Adipocyte (in vitro differentiated cells): ENCODE data around the gene CSMD2.

Source experiments
- DNase-seq: peaks from one replicate; pipeline ENCODE4 v3.0.0-alpha.2; 2015; ENCODE audit warnings: low read depth
- H3K27me3 ChIP-seq: replicated peaks from 2 replicates; pipeline ENCODE4 v1.7.0; 2013; ENCODE audit warnings: mild to moderate bottlenecking, low read length, moderate library complexity; ENCODE audit not compliant: control insufficient read depth, insufficient read depth
- H3K36me3 ChIP-seq: 2 replicates; pipeline ENCODE4 v1.7.0; 2013; ENCODE audit warnings: low read length, mild to moderate bottlenecking, moderate library complexity; ENCODE audit not compliant: control insufficient read depth, insufficient read depth, severe bottlenecking
- H3K4me1 ChIP-seq: 2 replicates; pipeline ENCODE4 v1.7.0; 2013; ENCODE audit warnings: mild to moderate bottlenecking, low read length, moderate library complexity; ENCODE audit not compliant: control insufficient read depth, insufficient read depth
- H3K4me3 ChIP-seq: 2 replicates; pipeline ENCODE4 v1.7.0; 2013; ENCODE audit warnings: mild to moderate bottlenecking, low read length, moderate library complexity
- H3K9ac ChIP-seq: 2 replicates; pipeline ENCODE4 v1.7.0; 2013; ENCODE audit warnings: mild to moderate bottlenecking, low read length, moderate library complexity
- H3K9me3 ChIP-seq: 2 replicates; pipeline ENCODE4 v1.7.0; 2013; ENCODE audit warnings: mild to moderate bottlenecking, low read length, moderate library complexity; ENCODE audit not compliant: control insufficient read depth

Gene CSMD2

DNA sequence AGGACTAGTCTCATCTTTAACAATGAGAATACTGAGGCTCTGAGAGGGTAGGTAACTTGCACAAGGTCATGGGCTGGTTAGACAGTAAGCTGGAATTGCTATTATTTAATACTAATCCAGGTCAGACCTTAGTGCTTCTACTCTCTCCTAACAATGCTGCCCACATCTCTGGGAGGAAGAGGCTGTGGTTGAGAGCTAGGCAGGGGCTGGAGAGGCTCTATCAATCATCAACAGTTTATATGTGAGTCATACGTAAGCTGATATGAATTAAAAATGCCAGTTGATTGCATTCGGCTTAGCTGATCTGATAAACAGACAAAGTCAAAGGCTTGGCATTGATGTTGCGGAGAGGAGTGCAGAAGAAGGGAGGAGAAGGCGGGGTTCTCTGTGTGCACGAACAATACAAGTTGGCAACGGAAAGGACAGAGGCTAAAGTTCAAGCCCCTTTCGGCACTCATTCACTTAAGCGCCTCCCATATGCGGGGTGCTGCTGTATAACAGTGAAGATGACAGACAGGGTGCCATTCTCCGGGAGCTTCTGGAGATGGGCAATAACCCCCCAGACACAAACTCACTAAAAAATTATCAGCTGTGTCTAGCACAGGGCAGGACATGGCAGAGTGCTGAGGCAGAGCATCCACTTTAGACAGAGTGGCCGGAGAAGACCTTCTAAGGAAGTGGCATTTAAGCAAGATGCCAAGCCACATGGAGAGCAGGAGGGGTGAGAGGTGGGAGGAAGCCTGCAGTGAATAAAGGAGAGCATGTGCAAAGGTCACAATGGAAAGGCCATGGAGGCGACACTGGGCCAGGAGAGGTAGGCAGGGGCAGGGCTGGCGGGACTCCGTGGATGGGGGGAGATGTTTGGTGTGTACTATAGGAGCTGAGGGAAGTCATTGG lies 497.4 kb downstream of the CSMD2 start:
- H3K9me3 ChIP-seq: no peaks in the 10 kb centered on the region
- H3K27me3 ChIP-seq: no peaks in the 10 kb centered on the region
- no peak for DNase-seq
- no peak overlapping the region for H3K9ac ChIP-seq
- peaks cover 3% of the 10 kb centered on the region for H3K36me3 ChIP-seq
- no peaks in the 10 kb centered on the region for H3K4me1 ChIP-seq
- H3K4me3 ChIP-seq: no peak overlapping the region

DNA sequence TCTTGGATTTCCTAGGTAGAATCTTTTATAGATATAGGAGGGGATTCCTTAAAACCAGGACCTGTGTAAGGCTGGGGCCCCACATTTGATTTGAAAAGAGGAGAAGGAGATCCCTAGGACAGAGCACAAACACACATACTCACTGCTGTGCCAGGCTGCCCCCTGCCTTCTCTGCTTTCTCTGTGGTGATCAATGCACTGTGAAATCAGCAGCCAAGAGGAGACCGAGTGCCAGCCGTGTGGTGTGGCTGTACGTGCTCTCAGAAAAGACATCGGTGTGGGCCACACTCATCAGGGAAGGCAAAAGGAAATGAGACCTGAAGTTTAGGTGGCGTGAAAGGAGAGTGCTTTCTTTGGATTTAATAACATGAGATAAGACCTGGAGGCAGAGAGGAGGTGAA lies 498.4 kb downstream of the CSMD2 start:
- H3K4me1 ChIP-seq: no peaks in the 10 kb centered on the region
- no peaks in the 10 kb centered on the region for H3K27me3 ChIP-seq
- no peaks in the 10 kb centered on the region for H3K9me3 ChIP-seq
- no peak overlapping the region for H3K4me3 ChIP-seq
- no peak for DNase-seq
- H3K36me3 ChIP-seq: peaks cover 3% of the 10 kb centered on the region
- no peak overlapping the region for H3K9ac ChIP-seq

GRCh38 chr1:33661811-33662454 lies 503.1 kb downstream of the CSMD2 start:
- no peak for DNase-seq
- H3K4me1 ChIP-seq: no peaks in the 10 kb centered on the region
- no peak overlapping the region for H3K9ac ChIP-seq
- no peaks in the 10 kb centered on the region for H3K9me3 ChIP-seq
- no peaks in the 10 kb centered on the region for H3K27me3 ChIP-seq
- H3K4me3 ChIP-seq: no peak overlapping the region
- H3K36me3 ChIP-seq: peaks cover 5% of the 10 kb centered on the region

- Histone ChIP-seq H3K27me3 (no peaks in the 10 kb centered on the region), H3K4me3 (no peak overlapping the region), H3K9me3 (no peaks in the 10 kb centered on the region), H3K36me3 (peaks cover 5% of the 10 kb centered on the region), H3K9ac (no peak overlapping the region), H3K4me1 (no peaks in the 10 kb centered on the region)
- DNase-seq: no peak
These were observed 504.1 kb downstream of the CSMD2 start for GRCh38 chr1:33660956-33661355.

GRCh38 chr1:33660244-33660643 lies 504.8 kb downstream of the CSMD2 start:
- Histone ChIP-seq H3K4me3 (no peak overlapping the region), H3K9me3 (no peaks in the 10 kb centered on the region), H3K4me1 (no peaks in the 10 kb centered on the region), H3K9ac (no peak overlapping the region), H3K27me3 (no peaks in the 10 kb centered on the region), H3K36me3 (peaks cover 5% of the 10 kb centered on the region)
- DNase-seq: no peak

DNA sequence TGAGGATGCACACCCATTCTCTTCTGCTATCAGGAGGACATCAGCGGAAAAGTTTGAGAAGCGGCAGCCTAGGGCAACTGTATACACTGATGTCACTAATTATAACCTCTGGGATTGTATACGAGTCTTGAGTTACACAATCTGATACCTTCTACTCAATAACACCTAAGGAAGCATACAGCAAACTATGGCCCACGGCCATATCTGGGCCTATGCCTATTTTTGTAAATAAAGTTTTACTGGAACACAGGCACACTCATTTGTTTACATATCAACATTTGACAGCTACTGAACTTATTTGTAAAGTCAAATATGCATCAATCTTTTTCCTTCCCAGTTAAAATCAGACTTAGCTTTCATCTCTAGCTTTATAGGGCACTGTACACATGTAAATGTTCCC lies 505.4 kb downstream of the CSMD2 start:
- no peaks in the 10 kb centered on the region for H3K4me1 ChIP-seq
- no peak overlapping the region for H3K4me3 ChIP-seq
- H3K36me3 ChIP-seq: peaks cover 5% of the 10 kb centered on the region
- H3K9me3 ChIP-seq: no peaks in the 10 kb centered on the region
- DNase-seq: no peak
- no peaks in the 10 kb centered on the region for H3K27me3 ChIP-seq
- no peak overlapping the region for H3K9ac ChIP-seq

DNA sequence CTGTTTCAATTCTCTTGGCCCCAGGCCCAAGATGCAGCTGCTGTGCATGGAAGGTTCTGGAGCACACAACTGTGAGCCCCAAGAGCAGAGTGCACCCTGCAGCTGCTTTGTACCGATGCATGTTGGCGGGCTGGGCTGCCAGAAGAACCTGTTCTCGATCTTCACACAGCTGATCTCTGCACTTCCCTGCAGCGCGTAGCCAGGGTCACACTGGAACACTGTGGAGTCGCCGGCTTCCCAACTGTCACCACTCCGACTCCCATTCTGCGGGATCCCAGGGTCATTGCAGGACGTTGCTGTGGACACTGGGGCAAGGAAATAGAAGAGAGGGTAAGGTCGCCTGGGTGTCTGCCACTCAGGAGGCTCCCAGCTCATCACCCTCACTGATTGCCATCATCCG lies 507.2 kb downstream of the CSMD2 start:
- Histone ChIP-seq H3K9me3 (no peaks in the 10 kb centered on the region), H3K27me3 (no peaks in the 10 kb centered on the region), H3K4me3 (no peak overlapping the region), H3K36me3 (peaks cover 5% of the 10 kb centered on the region), H3K9ac (no peak overlapping the region), H3K4me1 (no peaks in the 10 kb centered on the region)
- no peak for DNase-seq

DNA sequence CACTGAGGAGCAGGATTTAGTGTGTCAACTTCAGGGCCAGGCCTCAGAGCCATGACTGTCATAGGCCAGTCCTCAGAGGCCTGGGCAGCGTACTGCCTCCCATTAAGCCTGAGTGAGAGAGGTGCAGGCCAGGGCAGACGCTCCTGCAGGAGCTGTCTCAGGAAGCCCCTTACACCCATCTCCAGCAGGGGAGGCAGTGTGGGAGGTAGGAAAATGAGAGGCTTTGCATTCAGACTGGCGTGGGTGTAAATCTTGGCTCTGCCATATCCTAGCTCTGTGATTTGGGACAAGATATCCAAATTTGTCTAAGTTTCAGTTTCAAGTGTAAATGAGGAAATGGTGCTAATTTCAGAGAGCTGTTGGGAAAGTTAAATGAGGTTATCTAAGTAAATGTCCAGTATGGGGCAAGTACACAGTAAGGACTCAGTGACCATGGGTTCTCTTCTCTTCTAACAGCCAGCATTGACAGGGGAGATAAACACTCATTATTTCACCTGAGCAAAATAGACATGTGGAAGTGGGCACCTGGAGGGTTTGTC lies 508.5 kb downstream of the CSMD2 start:
- no peak overlapping the region for H3K4me3 ChIP-seq
- DNase-seq: no peak
- H3K9me3 ChIP-seq: no peaks in the 10 kb centered on the region
- peaks cover 5% of the 10 kb centered on the region for H3K36me3 ChIP-seq
- H3K4me1 ChIP-seq: no peaks in the 10 kb centered on the region
- H3K27me3 ChIP-seq: no peaks in the 10 kb centered on the region
- no peak overlapping the region for H3K9ac ChIP-seq

GRCh38 chr1:33655496-33655895 lies 509.5 kb downstream of the CSMD2 start:
- no peaks in the 10 kb centered on the region for H3K27me3 ChIP-seq
- H3K4me3 ChIP-seq: no peak overlapping the region
- no peaks in the 10 kb centered on the region for H3K4me1 ChIP-seq
- no peaks in the 10 kb centered on the region for H3K9me3 ChIP-seq
- H3K9ac ChIP-seq: no peak overlapping the region
- DNase-seq: no peak
- peaks cover 5% of the 10 kb centered on the region for H3K36me3 ChIP-seq

DNA sequence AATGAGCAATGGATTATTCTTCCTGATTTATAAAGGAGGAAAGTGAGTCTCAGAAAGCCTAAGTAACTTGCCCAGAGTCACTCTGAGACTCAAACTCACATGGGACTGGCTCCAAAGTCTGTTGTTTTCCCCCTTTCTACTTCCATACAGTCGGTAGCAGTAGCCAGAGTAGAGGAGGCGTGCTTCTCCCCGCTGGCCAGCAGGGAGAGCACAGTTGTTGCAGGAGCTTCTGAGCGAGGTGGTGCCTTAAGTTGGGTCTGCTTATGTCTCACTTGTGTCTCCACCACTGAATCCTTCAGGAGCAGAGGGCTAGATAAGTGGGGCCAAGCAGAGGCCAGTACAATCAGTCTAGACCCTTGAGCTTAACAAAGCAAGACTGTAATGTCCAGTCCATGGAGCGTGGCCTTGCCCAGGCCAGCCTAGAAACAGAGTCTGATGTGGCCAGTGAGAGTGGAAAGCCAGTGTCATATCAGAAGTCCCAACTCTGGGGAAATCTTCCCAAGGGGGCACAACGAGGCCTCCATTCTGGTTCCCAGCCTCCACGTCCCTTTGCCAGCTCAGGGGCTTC lies 510.7 kb downstream of the CSMD2 start:
- Histone ChIP-seq H3K4me1 (no peaks in the 10 kb centered on the region), H3K27me3 (no peaks in the 10 kb centered on the region), H3K9ac (no peak overlapping the region), H3K9me3 (no peaks in the 10 kb centered on the region), H3K36me3 (peaks cover 5% of the 10 kb centered on the region), H3K4me3 (no peak overlapping the region)
- peak; percentile 39 for DNase-seq

GRCh38 chr1:33653226-33653625 lies 511.8 kb downstream of the CSMD2 start:
- H3K4me1 ChIP-seq: no peaks in the 10 kb centered on the region
- peaks cover 5% of the 10 kb centered on the region for H3K36me3 ChIP-seq
- no peak overlapping the region for H3K9ac ChIP-seq
- DNase-seq: no peak
- no peaks in the 10 kb centered on the region for H3K27me3 ChIP-seq
- no peak overlapping the region for H3K4me3 ChIP-seq
- no peaks in the 10 kb centered on the region for H3K9me3 ChIP-seq
